ENCODE measurements around the gene CAPN7. TPM values are rescaled to one million over a fixed set of nuclear protein-coding genes. Genes with fewer than 3 reads are reported as not detected.
A peak's percentile ranks its signal among the peaks of the same experiment; 100 is the strongest.

CAPN7 gene
- total and polyA plus RNA-seq, 9 donors, result 20.7 to 70.4 (median 54.1) TPM

- WGBS, 3 donors, result 1 to 5% (median 4%) methylated on average over 3 of the region's 3 CpGs
- H3K9me3 ChIP-seq, result no peaks in the 10 kb centered on the region
- H3K4me3 ChIP-seq, result peak overlapping the region; percentile 52
- no peak for TF ChIP-seq CTCF (IDR thresholded peaks at IDR 0.05)
- TF ChIP-seq POLR2A (IDR thresholded peaks at IDR 0.05), result no peak
- no peak for TF ChIP-seq EP300 (IDR thresholded peaks at IDR 0.05)
- intact Hi-C loops (cut with DNase I), result loop anchor here in 2 of 4 donors (5.0 to 10.0 kb wide), 3 partner anchors 177 to 359 kb away; no protein-coding TSS in a partner anchor
- no peaks in the 10 kb centered on the region for H3K36me3 ChIP-seq
- H3K4me1 ChIP-seq (ENCODE audit: insufficient read depth), result peaks cover 2% of the 10 kb centered on the region
- no peak for DNase-seq
- H3K27ac ChIP-seq, result peak overlapping the region; percentile 92 to 95
- H3K27me3 ChIP-seq, result no peaks in the 10 kb centered on the region
Observed at GRCh38 chr3:15205482-15205933, 538 bp upstream of the CAPN7 start.

DNA sequence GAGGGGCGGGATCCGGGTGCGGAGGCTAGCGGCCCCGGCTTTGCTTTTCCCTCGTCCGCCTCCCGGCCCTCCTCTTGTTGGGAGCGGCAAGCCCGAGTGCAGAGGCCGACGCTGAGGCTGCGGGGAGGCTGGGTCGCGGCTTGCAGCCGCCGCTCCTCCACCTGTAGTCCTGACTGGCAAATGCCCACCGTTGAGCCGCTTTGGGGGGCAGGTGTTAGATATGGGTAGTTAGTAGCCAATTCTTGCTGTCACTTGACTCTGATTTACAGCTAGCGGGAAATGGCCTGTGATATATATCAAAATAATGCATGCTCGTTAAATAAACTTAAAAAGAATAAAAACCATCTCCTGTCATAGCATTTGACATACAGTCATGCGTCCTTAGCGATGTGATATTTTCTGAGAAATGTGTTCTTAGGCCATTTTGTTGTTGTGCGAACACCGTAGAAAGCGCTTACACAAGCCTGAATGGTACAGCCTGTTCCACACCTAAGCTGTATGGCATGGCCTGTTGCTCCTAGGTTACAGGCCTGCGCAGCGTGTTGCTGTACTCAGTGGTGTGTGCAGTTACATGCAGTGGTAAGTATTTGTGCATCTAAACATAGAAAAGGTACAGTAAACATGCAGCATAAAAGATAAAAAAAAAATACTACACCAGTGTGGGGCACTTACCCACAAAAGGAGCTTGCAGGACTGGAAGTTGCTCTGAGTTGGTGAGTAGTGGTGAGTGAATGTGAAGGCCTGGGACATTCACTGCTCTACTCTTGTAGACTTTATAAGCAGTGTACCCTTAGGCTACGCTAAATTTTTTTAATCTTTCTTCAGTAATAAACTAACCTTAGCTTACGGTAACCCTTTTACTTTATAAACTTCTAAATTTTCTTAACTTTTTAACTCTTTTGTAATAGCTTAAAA, 873 bp downstream of the CAPN7 start:
- Histone ChIP-seq H3K36me3 (no peaks in the 10 kb centered on the region), H3K27me3 (no peaks in the 10 kb centered on the region), H3K27ac (peak overlapping the region; percentile 92 to 95), H3K9me3 (no peaks in the 10 kb centered on the region), H3K4me3 (peak overlapping the region; percentile 52), H3K4me1 (ENCODE audit: insufficient read depth) (peaks cover 6% of the 10 kb centered on the region)
- peak in 3 of 5 donors; percentile 11 to 28 (median 20) for DNase-seq
- TF ChIP-seq CTCF (IDR thresholded peaks at IDR 0.05), result no peak
- intact Hi-C loops (cut with DNase I), result loop anchor here in 2 of 4 donors (5.0 to 10.0 kb wide), 3 partner anchors 175 to 358 kb away; no protein-coding TSS in a partner anchor
- 1% methylated on average over 30 of the region's 30 CpGs for WGBS, 3 donors

- Histone ChIP-seq H3K36me3 (no peaks in the 10 kb centered on the region), H3K4me3 (peak overlapping the region; percentile 52), H3K27me3 (no peaks in the 10 kb centered on the region), H3K27ac (no peak overlapping the region), H3K4me1 (ENCODE audit: insufficient read depth) (peaks cover 6% of the 10 kb centered on the region), H3K9me3 (no peaks in the 10 kb centered on the region)
- whole genome bisulfite sequencing, 3 donors, result 69 to 73% (median 71%) methylated on average over 5 of the region's 5 CpGs
- intact Hi-C loops (cut with DNase I), result loop anchor here in 2 of 4 donors (5.0 to 10.0 kb wide), 3 partner anchors 174 to 357 kb away; no protein-coding TSS in a partner anchor
- no peak for TF ChIP-seq CTCF (IDR thresholded peaks at IDR 0.05)
- TF ChIP-seq POLR2A (IDR thresholded peaks at IDR 0.05), result no peak
- TF ChIP-seq EP300 (IDR thresholded peaks at IDR 0.05), result no peak
- no peak for DNase-seq
Observed at GRCh38 chr3:15207836-15208504, 1.9 kb downstream of the CAPN7 start.

DNA sequence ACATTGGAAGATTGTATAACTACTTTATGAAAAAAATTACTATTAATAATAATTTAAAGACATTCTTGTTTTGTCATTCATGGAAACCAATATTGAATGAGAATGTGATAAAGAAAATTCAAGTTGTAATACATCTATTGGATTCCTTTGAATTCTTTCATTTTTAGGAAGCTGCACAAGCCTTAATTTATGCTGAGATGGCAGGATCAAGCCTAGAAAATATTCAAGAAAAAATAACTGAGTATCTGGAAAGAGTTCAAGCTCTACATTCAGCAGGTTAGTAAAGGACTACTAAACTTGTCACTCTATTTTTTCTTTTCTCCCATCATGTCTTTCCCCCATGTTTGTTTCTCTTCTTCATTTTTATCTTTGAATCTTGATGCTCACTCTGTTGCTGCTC, 5.9 kb downstream of the CAPN7 start:
- intact Hi-C loops (cut with DNase I), result no loop called here
- peaks cover 8% of the 10 kb centered on the region for H3K4me1 ChIP-seq (ENCODE audit: insufficient read depth)
- H3K4me3 ChIP-seq, result no peak overlapping the region
- no peak overlapping the region for H3K27ac ChIP-seq
- H3K27me3 ChIP-seq, result no peaks in the 10 kb centered on the region
- DNase-seq, result no peak
- H3K36me3 ChIP-seq, result no peaks in the 10 kb centered on the region
- no peak for TF ChIP-seq EP300 (IDR thresholded peaks at IDR 0.05)
- TF ChIP-seq POLR2A (IDR thresholded peaks at IDR 0.05), result no peak
- H3K9me3 ChIP-seq, result no peaks in the 10 kb centered on the region

Measured in ovary (tissue), 9 donors.